ENCODE data around the gene STXBP6. TPM values are rescaled to one million over a fixed set of nuclear protein-coding genes. Genes with fewer than 3 reads are reported as not detected.

Gene STXBP6
- total RNA-seq, 4 donors from 2014 or later, result 11.9 to 30.5 (median 14.6) TPM

DNA sequence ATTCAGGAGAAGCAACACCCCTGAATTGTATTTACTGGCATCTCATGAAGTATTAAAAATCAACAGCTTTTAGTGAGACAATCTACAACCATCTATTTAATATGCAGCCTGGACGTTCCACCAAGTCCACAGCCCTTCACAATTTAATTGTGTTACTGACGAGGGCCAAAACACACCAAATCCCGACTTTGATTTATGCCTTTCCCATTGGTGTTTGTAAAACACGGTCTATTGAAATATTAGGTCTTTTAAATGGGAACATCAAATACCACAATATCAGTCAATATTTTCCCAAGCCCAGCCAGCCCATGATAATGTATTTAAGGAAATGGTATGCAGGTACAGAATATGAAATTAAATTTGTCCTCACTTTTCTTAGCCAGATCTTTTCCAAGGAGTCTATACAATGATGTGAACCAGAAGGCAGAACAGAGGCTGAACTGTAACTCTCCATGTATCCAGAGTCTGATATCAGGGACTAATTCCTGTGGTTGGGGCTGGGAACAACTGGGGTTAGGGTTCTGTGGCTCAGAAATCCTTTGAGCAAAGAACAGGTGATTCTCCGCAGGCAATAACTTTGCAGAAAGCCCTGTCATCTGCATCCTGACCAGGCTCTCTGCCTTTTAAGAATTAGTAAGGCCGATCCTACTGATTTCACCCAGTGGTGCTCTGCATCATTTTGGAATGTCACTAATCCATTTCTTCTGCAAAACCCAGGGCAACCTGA, 236.7 kb downstream of the STXBP6 start:
- TF ChIP-seq POLR2A (IDR thresholded peaks at IDR 0.05), result no peak
- TF ChIP-seq, protein P1, sequence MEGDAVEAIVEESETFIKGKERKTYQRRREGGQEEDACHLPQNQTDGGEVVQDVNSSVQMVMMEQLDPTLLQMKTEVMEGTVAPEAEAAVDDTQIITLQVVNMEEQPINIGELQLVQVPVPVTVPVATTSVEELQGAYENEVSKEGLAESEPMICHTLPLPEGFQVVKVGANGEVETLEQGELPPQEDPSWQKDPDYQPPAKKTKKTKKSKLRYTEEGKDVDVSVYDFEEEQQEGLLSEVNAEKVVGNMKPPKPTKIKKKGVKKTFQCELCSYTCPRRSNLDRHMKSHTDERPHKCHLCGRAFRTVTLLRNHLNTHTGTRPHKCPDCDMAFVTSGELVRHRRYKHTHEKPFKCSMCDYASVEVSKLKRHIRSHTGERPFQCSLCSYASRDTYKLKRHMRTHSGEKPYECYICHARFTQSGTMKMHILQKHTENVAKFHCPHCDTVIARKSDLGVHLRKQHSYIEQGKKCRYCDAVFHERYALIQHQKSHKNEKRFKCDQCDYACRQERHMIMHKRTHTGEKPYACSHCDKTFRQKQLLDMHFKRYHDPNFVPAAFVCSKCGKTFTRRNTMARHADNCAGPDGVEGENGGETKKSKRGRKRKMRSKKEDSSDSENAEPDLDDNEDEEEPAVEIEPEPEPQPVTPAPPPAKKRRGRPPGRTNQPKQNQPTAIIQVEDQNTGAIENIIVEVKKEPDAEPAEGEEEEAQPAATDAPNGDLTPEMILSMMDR (IDR thresholded peaks at IDR 0.05), result no peak
- DNase-seq, result no peak
- Histone ChIP-seq H3K4me3 (no peak overlapping the region), H3K27me3 (no peaks in the 10 kb centered on the region), H3K9me3 (no peaks in the 10 kb centered on the region), H3K27ac (no peak overlapping the region), H3K36me3 (no peaks in the 10 kb centered on the region), H3K4me1 (peaks cover 0 to 3% of the 10 kb centered on the region in 2 donors)
- intact Hi-C loops (cut with DNase I; ENCODE audit: low total_unique reads), result no loop called here

DNA sequence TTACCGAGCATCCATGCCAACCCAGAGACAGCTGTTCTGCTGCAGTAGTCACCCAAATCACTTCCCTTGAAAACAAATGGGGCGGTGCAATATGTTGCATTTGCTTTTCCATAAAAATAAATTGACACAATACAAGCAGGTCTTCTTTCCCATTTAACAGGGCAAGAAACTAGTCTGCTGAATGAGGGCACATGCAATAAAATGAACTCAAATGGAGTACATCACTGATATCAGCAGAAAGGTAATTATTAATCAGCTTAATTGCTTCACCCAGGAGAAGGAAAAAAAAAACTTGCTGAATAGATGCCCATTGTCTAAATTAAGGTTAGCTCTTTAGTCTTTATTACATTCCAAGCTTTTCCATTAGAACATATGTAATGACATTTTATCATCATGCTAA, 240.8 kb downstream of the STXBP6 start:
- TF ChIP-seq, protein P1 (IDR thresholded peaks at IDR 0.05), result no peak
- no peak for TF ChIP-seq POLR2A (IDR thresholded peaks at IDR 0.05)
- Histone ChIP-seq H3K4me1 (no peaks in the 10 kb centered on the region), H3K27ac (no peak overlapping the region), H3K4me3 (no peak overlapping the region), H3K9me3 (no peaks in the 10 kb centered on the region), H3K36me3 (no peaks in the 10 kb centered on the region), H3K27me3 (no peaks in the 10 kb centered on the region)
- DNase-seq, result no peak
- intact Hi-C loops (cut with DNase I; ENCODE audit: low total_unique reads), result no loop called here

DNA sequence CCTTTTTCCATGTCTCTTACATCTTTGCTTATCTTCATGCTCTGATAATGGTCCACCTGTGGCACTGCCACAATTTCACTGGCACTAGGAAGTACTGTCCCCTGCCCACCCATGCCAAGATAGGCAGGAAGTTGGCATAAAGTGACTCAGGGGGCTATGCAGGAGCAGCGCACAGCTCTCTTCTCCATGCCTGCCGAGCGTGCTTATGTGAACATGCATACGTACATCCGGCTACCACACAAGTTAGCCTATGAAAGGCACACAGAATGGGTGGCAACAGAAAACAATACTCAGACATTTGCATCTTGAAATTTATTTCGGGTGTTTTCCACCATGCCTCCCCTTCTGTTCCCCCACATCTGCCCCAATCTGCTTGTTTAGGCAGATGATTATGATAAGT, 241.5 kb downstream of the STXBP6 start:
- H3K36me3 ChIP-seq, result no peaks in the 10 kb centered on the region
- TF ChIP-seq, protein P1 (IDR thresholded peaks at IDR 0.05), result no peak
- TF ChIP-seq POLR2A (IDR thresholded peaks at IDR 0.05), result no peak
- H3K27me3 ChIP-seq, result no peaks in the 10 kb centered on the region
- intact Hi-C loops (cut with DNase I; ENCODE audit: low total_unique reads), result no loop called here
- no peak overlapping the region for H3K4me3 ChIP-seq
- no peak for DNase-seq
- no peaks in the 10 kb centered on the region for H3K9me3 ChIP-seq
- no peaks in the 10 kb centered on the region for H3K4me1 ChIP-seq
- no peak overlapping the region for H3K27ac ChIP-seq

DNA sequence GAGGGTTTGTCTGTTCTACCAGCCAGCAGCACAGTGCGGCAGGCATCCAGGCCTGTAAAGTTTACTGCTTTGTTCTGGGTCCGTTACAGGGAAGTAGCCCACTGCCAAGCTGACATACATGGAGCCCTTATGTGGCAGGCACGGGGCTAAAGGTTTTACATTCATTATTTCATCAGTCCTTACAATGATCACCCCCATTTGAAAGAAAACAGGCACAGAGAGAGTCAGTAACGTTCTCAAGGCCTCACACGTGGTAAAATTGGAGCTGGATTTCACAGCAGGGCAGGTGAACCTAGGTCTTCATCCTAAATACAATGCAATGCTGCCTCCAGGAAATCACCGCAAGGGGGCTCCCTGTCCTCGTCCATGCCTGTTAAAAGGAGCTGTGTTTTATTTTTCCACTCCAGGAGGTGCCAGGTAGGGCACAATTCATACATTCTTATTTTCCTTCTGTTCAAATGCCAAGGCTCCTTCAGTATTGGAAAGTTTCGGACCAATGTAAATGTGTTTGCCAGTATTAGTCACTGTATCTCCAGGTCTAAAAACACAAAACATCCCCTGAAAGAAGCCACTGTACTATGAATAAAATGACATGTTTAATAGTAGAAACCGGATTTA, 243.8 kb downstream of the STXBP6 start:
- Histone ChIP-seq H3K36me3 (no peaks in the 10 kb centered on the region), H3K27ac (no peak overlapping the region), H3K9me3 (no peaks in the 10 kb centered on the region), H3K4me1 (no peaks in the 10 kb centered on the region), H3K4me3 (no peak overlapping the region), H3K27me3 (no peaks in the 10 kb centered on the region)
- peak; percentile 43 to 47 for DNase-seq
- TF ChIP-seq, protein P1 (IDR thresholded peaks at IDR 0.05), result peak; percentile 59 to 66 (median 64)
- TF ChIP-seq POLR2A (IDR thresholded peaks at IDR 0.05), result no peak
- intact Hi-C loops (cut with DNase I; ENCODE audit: low total_unique reads), result no loop called here

DNA sequence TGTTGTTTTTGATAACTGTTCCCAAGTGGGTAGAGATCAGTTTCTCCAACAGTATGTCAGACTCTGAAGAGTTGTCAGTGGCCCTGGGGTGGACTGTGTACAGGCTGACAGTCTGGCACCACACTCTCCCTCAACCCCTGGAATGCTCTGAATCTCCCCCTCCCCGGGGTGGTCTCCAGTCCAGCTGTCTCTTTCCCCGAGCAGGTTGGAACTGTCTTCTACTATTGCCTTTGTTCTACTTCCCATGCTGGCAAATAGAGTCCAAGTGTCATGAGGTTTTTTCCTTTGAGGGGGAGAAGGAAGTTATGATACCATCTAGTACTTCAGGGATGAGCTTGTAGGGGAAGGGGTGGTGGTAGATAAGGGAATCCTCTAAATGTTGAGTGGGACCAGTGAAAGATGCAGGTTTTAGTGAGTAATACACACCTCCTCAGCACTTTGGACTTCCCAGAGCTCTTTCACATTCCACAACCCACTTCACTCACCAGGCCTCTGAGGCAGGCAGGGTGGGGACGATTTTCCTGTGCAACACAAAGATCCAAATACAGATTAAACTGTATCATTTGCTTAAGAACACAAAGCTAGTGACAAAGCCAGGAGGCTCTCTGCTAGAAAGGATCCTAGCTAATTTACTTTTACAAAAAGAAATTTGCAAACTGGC, 245.3 kb downstream of the STXBP6 start:
- intact Hi-C loops (cut with DNase I; ENCODE audit: low total_unique reads), result no loop called here
- H3K9me3 ChIP-seq, result no peaks in the 10 kb centered on the region
- TF ChIP-seq, protein P1 (IDR thresholded peaks at IDR 0.05), result no peak
- no peak for TF ChIP-seq POLR2A (IDR thresholded peaks at IDR 0.05)
- no peak overlapping the region for H3K27ac ChIP-seq
- no peaks in the 10 kb centered on the region for H3K27me3 ChIP-seq
- H3K4me3 ChIP-seq, result no peak overlapping the region
- no peak for DNase-seq
- no peaks in the 10 kb centered on the region for H3K4me1 ChIP-seq
- H3K36me3 ChIP-seq, result no peaks in the 10 kb centered on the region

All from uterus (tissue), 4 donors.